Skeletal muscle tissue (tissue), 4 donors: ENCODE data around the gene EIF4A3. TPM values are rescaled to one million over a fixed set of nuclear protein-coding genes. Genes with fewer than 3 reads are reported as not detected.

Source experiments
- H3K27ac ChIP-seq: one replicate; pipeline ENCODE4 v1.7.0; 2013; ENCODE audit warnings: mild to moderate bottlenecking, low read depth, low read length, inconsistent platforms
- H3K27me3 ChIP-seq, 3 donors: one replicate each; pipeline ENCODE4 v1.7.0; 2013; ENCODE audit warnings: low read length in 3 of 3; ENCODE audit not compliant: control insufficient read depth in 3 of 3, insufficient read depth in 3 of 3
- H3K36me3 ChIP-seq, 3 donors: one replicate each; pipeline ENCODE4 v1.7.0; 2013; ENCODE audit warnings: low read length in 3 of 3; ENCODE audit not compliant: control insufficient read depth in 3 of 3, insufficient read depth in 3 of 3
- H3K4me1 ChIP-seq, 3 donors: one replicate each; pipeline ENCODE4 v1.7.0; 2013; ENCODE audit warnings: low read length in 3 of 3, mild to moderate bottlenecking in 3 of 3; ENCODE audit not compliant: control insufficient read depth in 3 of 3, insufficient read depth in 3 of 3
- H3K4me3 ChIP-seq, 3 donors: one replicate each; pipeline ENCODE4 v1.7.0; 2013; ENCODE audit warnings: low read length in 3 of 3
- H3K9ac ChIP-seq, 3 donors: one replicate each; pipeline ENCODE4 v1.7.0; 2013; ENCODE audit warnings: low read length in 3 of 3, mild to moderate bottlenecking in 3 of 3, moderate library complexity in 2 of 3, low read depth in 1 of 3
- H3K9me3 ChIP-seq, 3 donors: one replicate each; pipeline ENCODE4 v1.7.0; 2013; ENCODE audit warnings: low read length in 3 of 3; ENCODE audit not compliant: control insufficient read depth in 3 of 3
- total RNA-seq: library from RNA; depleted of rRNA; stranded (reverse); fragments of >200 nt; gene quantifications from one replicate; pipeline ENCODE4 v1.2.3, GENCODE V29; 2014
- donor health status: Osteomylitis.

Gene EIF4A3
- total RNA-seq, 1 donor from 2014 or later, result 71.5 TPM

GRCh38 chr17:80116921-80117380, 30.0 kb downstream of the EIF4A3 start:
- Histone ChIP-seq H3K4me1 (no peaks in the 10 kb centered on the region), H3K36me3 (peaks cover 14 to 19% (median 18%) of the 10 kb centered on the region in 3 donors), H3K27ac (no peak overlapping the region), H3K4me3 (no peak overlapping the region), H3K27me3 (no peaks in the 10 kb centered on the region), H3K9ac (no peak overlapping the region), H3K9me3 (no peaks in the 10 kb centered on the region)

GRCh38 chr17:80116276-80116920, 30.5 kb downstream of the EIF4A3 start:
- Histone ChIP-seq H3K4me3 (no peak overlapping the region), H3K27me3 (no peaks in the 10 kb centered on the region), H3K9me3 (no peaks in the 10 kb centered on the region), H3K9ac (no peak overlapping the region), H3K27ac (no peak overlapping the region), H3K36me3 (peaks cover 14 to 19% (median 18%) of the 10 kb centered on the region in 3 donors), H3K4me1 (no peaks in the 10 kb centered on the region)

- Histone ChIP-seq H3K9ac (no peak overlapping the region), H3K9me3 (no peaks in the 10 kb centered on the region), H3K36me3 (peaks cover 18 to 24% (median 21%) of the 10 kb centered on the region in 3 donors), H3K27me3 (no peaks in the 10 kb centered on the region), H3K4me3 (no peak overlapping the region), H3K4me1 (no peaks in the 10 kb centered on the region), H3K27ac (no peak overlapping the region)
These were observed 31.8 kb downstream of the EIF4A3 start for GRCh38 chr17:80115159-80115558.

GRCh38 chr17:80114758-80115157, 32.2 kb downstream of the EIF4A3 start:
- H3K27me3 ChIP-seq, result no peaks in the 10 kb centered on the region
- no peak overlapping the region for H3K4me3 ChIP-seq
- no peak overlapping the region for H3K27ac ChIP-seq
- no peaks in the 10 kb centered on the region for H3K4me1 ChIP-seq
- no peaks in the 10 kb centered on the region for H3K9me3 ChIP-seq
- peaks cover 20 to 24% (median 23%) of the 10 kb centered on the region in 3 donors for H3K36me3 ChIP-seq
- no peak overlapping the region for H3K9ac ChIP-seq

GRCh38 chr17:80113033-80113484, 33.9 kb downstream of the EIF4A3 start:
- Histone ChIP-seq H3K36me3 (peaks cover 14 to 18% (median 17%) of the 10 kb centered on the region in 3 donors), H3K27ac (no peak overlapping the region), H3K9me3 (no peaks in the 10 kb centered on the region), H3K4me1 (no peaks in the 10 kb centered on the region), H3K4me3 (no peak overlapping the region), H3K9ac (no peak overlapping the region), H3K27me3 (no peaks in the 10 kb centered on the region)

GRCh38 chr17:80112471-80113032, 34.4 kb downstream of the EIF4A3 start:
- no peak overlapping the region for H3K27ac ChIP-seq
- no peak overlapping the region for H3K9ac ChIP-seq
- H3K4me3 ChIP-seq, result no peak overlapping the region
- no peaks in the 10 kb centered on the region for H3K4me1 ChIP-seq
- H3K27me3 ChIP-seq, result no peaks in the 10 kb centered on the region
- H3K36me3 ChIP-seq, result peaks cover 15 to 21% (median 17%) of the 10 kb centered on the region in 3 donors
- no peaks in the 10 kb centered on the region for H3K9me3 ChIP-seq

- Histone ChIP-seq H3K27ac (no peak overlapping the region), H3K9ac (no peak overlapping the region), H3K27me3 (no peaks in the 10 kb centered on the region), H3K4me1 (no peaks in the 10 kb centered on the region), H3K4me3 (no peak overlapping the region), H3K9me3 (no peaks in the 10 kb centered on the region), H3K36me3 (peaks cover 16 to 18% (median 17%) of the 10 kb centered on the region in 3 donors)
These were observed 35.0 kb downstream of the EIF4A3 start for GRCh38 chr17:80111702-80112470.

- Histone ChIP-seq H3K9ac (no peak overlapping the region), H3K27ac (no peak overlapping the region), H3K9me3 (no peaks in the 10 kb centered on the region), H3K36me3 (peaks cover 14 to 17% (median 15%) of the 10 kb centered on the region in 3 donors), H3K4me3 (no peak overlapping the region), H3K4me1 (no peaks in the 10 kb centered on the region), H3K27me3 (no peaks in the 10 kb centered on the region)
These were observed 35.8 kb downstream of the EIF4A3 start for GRCh38 chr17:80110927-80111701.

GRCh38 chr17:80110447-80110812, 36.5 kb downstream of the EIF4A3 start:
- H3K36me3 ChIP-seq, result peaks cover 14 to 17% (median 15%) of the 10 kb centered on the region in 3 donors

More at GRCh38 chr17:80110447-80110812, 36.5 kb downstream of the EIF4A3 start:
- H3K4me1 ChIP-seq, result no peaks in the 10 kb centered on the region
- H3K9ac ChIP-seq, result no peak overlapping the region
- H3K27me3 ChIP-seq, result no peaks in the 10 kb centered on the region
- H3K4me3 ChIP-seq, result no peak overlapping the region
- no peak overlapping the region for H3K27ac ChIP-seq
- no peaks in the 10 kb centered on the region for H3K9me3 ChIP-seq
